GM21360 (cell line): ENCODE data around the gene STARD13.

ENCODE experiments used
- ATAC-seq: cut with Tn5 transposase; IDR thresholded peaks from one replicate; pipeline ENCODE4 v1.9.1; 2021; ENCODE audit warnings: mild to moderate bottlenecking, moderate library complexity; ENCODE audit not compliant: unreplicated experiment

Gene STARD13

GRCh38 chr13:33285420-33286124, at the start of gene STARD13:
Gene STARD13 (minus strand): TSS chr13:33285755. CDS start chr13:33285638, 117 bp downstream.
- ATAC-seq: peak; percentile 74

GRCh38 chr13:33334831-33335230, 49.3 kb upstream of the STARD13 start:
- ATAC-seq: no peak

GRCh38 chr13:33331962-33332361, 46.4 kb upstream of the STARD13 start:
- no peak for ATAC-seq

- no peak for ATAC-seq
These were observed 44.9 kb upstream of the STARD13 start for GRCh38 chr13:33330483-33330882.

GRCh38 chr13:33328701-33329100, 43.1 kb upstream of the STARD13 start:
- ATAC-seq: no peak

GRCh38 chr13:33326723-33327122, 41.2 kb upstream of the STARD13 start:
- ATAC-seq: no peak

GRCh38 chr13:33326246-33326645, 40.7 kb upstream of the STARD13 start:
- ATAC-seq: no peak

- no peak for ATAC-seq
These were observed 38.4 kb upstream of the STARD13 start for GRCh38 chr13:33323801-33324510.

GRCh38 chr13:33322965-33323668, 37.6 kb upstream of the STARD13 start:
- no peak for ATAC-seq

- no peak for ATAC-seq
These were observed 36.9 kb upstream of the STARD13 start for GRCh38 chr13:33322543-33322809.

GRCh38 chr13:33321686-33322542, 36.4 kb upstream of the STARD13 start:
- no peak for ATAC-seq

- ATAC-seq: no peak
These were observed 34.3 kb upstream of the STARD13 start for GRCh38 chr13:33319859-33320258.

GRCh38 chr13:33318744-33319143, 33.2 kb upstream of the STARD13 start:
- ATAC-seq: no peak

GRCh38 chr13:33318037-33318436, 32.5 kb upstream of the STARD13 start:
- no peak for ATAC-seq

- ATAC-seq: no peak
These were observed 31.3 kb upstream of the STARD13 start for GRCh38 chr13:33316890-33317289.

GRCh38 chr13:33313504-33313903, 27.9 kb upstream of the STARD13 start:
- ATAC-seq: no peak

GRCh38 chr13:33312861-33313212, 27.3 kb upstream of the STARD13 start:
- no peak for ATAC-seq

- ATAC-seq: no peak
These were observed 26.8 kb upstream of the STARD13 start for GRCh38 chr13:33312150-33312860.

- no peak for ATAC-seq
These were observed 25.5 kb upstream of the STARD13 start for GRCh38 chr13:33311040-33311439.

- ATAC-seq: no peak
These were observed 24.9 kb upstream of the STARD13 start for GRCh38 chr13:33310245-33311038.
